Natural killer cell (primary cell): ENCODE results near the gene TMEM269. TPM values are rescaled to one million over a fixed set of nuclear protein-coding genes. Genes with fewer than 3 reads are reported as not detected.

ENCODE experiments used
- ATAC-seq, 3 donors: fragments of 150-1000 bp in 2 of 3; fragments of 200-7000 bp in 1 of 3; cut with Tn5 transposase; 1 replicate in 1 of 3; 2 replicates in 2 of 3; pipeline ENCODE4 v1.10.0; 2021; ENCODE audit warnings: mild to moderate bottlenecking in 2 of 3, moderate library complexity in 2 of 3
- DNase-seq, 2 donors: peaks; one replicate each; pipeline versions ENCODE4 v3.0.0 to v3.0.0-alpha.2; 2013 to 2021; ENCODE audit warnings: mixed read lengths in 1 of 2
- H3K27ac ChIP-seq: one replicate; pipeline ENCODE4 v1.5.1; 2013; ENCODE audit warnings: mild to moderate bottlenecking, low read length
- H3K27me3 ChIP-seq: one replicate; pipeline ENCODE4 v1.6.1; 2013; ENCODE audit warnings: low read length; ENCODE audit not compliant: control insufficient read depth, insufficient read depth
- H3K36me3 ChIP-seq: one replicate; pipeline ENCODE4 v1.6.1; 2013; ENCODE audit warnings: low read length; ENCODE audit not compliant: control insufficient read depth, insufficient read depth
- H3K4me1 ChIP-seq: one replicate; pipeline ENCODE4 v1.6.1; 2013; ENCODE audit warnings: low read length; ENCODE audit not compliant: control insufficient read depth, insufficient read depth
- H3K4me3 ChIP-seq: one replicate; pipeline ENCODE4 v1.5.1; 2013; ENCODE audit warnings: low read length
- H3K9me3 ChIP-seq: one replicate; pipeline ENCODE4 v1.6.1; 2013; ENCODE audit warnings: low read length; ENCODE audit not compliant: control insufficient read depth, insufficient read depth
- H3K27ac Mint-ChIP-seq, 2 donors: one replicate each; pipeline ENCODE4 v1.8.0; 2022; ENCODE audit warnings: mild to moderate bottlenecking in 2 of 2, mixed read lengths in 2 of 2, moderate library complexity in 1 of 2
- H3K27me3 Mint-ChIP-seq, 2 donors: one replicate each; pipeline ENCODE4 v1.8.0; 2022; ENCODE audit warnings: low read depth in 2 of 2, mixed read lengths in 2 of 2
- H3K36me3 Mint-ChIP-seq: one replicate; pipeline ENCODE4 v1.8.0; 2022; ENCODE audit warnings: mixed read lengths
- H3K4me1 Mint-ChIP-seq, 2 donors: one replicate each; pipeline ENCODE4 v1.8.0; 2022; ENCODE audit warnings: mixed read lengths in 2 of 2
- H3K4me3 Mint-ChIP-seq: one replicate; pipeline ENCODE4 v1.8.0; 2022; ENCODE audit warnings: mild to moderate bottlenecking, moderate library complexity, mixed read lengths
- H3K9me3 Mint-ChIP-seq, 2 donors: one replicate each; pipeline ENCODE4 v1.8.0; 2022; ENCODE audit warnings: mixed read lengths in 2 of 2
- WGBS: methylation state at CpG from one replicate; pipeline ENCODE4 v1.1.7; 2013; ENCODE audit warnings: missing lambda C conversion rate; ENCODE audit not compliant: insufficient coverage; 5-methylcytosine and 5-hydroxymethylcytosine counted together
- intact Hi-C: fragments of 100-400 bp; cut with micrococcal nuclease; formaldehyde crosslinking; loops from one replicate; pipeline ENCODE4 v1.14.2; 2022
- total RNA-seq, 4 donors: library from RNA; stranded (reverse); fragments of 120-200 nt in 1 of 4; gene quantifications; one replicate each; pipeline versions ENCODE4 v1.2.3 to v1.2.4, GENCODE V29; 2013 to 2022
- TF ChIP-seq, protein P1 (sequence below): fragments of 200-600 bp; IDR thresholded peaks from one replicate; pipeline ENCODE4 v1.8.0; 2022; ENCODE audit warnings: antibody characterized with exemption

The TMEM269 gene
- total RNA-seq, 3 donors from 2014 or later (not counting 1 experiment from before 2014, with no cell fraction given) = 0.18 to 1.4 (median 0.33) TPM

DNA sequence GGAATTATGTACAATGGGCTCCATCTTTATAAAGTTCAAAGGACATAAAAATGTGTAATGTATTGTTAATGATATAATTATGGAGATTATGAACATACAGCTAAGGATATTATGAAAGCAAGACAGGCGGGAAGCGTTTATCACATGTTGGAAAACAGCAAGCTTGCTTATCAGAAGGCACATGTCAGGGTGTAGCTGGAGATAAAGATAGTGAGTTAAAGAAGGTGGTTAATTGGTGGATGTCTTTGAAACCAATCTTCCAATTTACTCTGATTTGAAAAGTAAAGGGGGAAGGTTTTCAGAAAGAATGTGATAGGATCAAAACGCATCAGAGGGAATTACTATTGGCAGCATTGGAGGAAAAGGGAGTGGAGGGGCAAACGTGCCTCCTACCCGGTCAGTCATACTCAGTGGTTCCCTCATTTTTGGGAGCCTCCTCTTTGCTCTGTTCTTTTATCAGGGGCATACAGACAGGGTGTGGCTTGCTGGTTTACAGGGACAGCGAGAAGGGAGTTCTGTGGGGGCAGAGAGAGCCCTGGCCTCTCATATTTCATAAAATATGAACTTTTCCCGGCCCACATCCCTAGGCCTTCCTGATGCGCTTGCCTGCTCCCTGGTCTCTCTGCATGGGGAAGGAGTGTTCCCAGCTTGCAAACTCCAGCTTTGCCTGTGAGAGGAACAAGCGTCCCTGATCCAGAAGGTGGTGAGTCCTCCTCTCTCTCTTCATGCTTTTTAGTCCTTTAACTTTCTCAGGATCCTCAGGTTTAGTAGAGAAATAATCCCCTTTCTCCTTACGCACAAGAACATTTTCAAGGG is 40.5 kb downstream of the TMEM269 start:
- ATAC-seq (no peak), DNase-seq (no peak)
- no peak overlapping the region for H3K27ac Mint-ChIP-seq
- Histone ChIP-seq H3K36me3 (no peaks in the 10 kb centered on the region), H3K27me3 (no peaks in the 10 kb centered on the region), H3K27ac (no peak overlapping the region), H3K4me3 (no peak overlapping the region), H3K9me3 (no peaks in the 10 kb centered on the region), H3K4me1 (no peaks in the 10 kb centered on the region)
- H3K36me3 Mint-ChIP-seq = no peaks in the 10 kb centered on the region
- intact Hi-C loops = no loop called here
- H3K4me1 Mint-ChIP-seq = peaks cover 0 to 5% of the 10 kb centered on the region in 2 donors
- no peak overlapping the region for H3K4me3 Mint-ChIP-seq
- no peaks in the 10 kb centered on the region for H3K27me3 Mint-ChIP-seq
- no peaks in the 10 kb centered on the region for H3K9me3 Mint-ChIP-seq
- WGBS = 94% methylated on average over 9 of the region's 10 CpGs
- TF ChIP-seq, protein P1, sequence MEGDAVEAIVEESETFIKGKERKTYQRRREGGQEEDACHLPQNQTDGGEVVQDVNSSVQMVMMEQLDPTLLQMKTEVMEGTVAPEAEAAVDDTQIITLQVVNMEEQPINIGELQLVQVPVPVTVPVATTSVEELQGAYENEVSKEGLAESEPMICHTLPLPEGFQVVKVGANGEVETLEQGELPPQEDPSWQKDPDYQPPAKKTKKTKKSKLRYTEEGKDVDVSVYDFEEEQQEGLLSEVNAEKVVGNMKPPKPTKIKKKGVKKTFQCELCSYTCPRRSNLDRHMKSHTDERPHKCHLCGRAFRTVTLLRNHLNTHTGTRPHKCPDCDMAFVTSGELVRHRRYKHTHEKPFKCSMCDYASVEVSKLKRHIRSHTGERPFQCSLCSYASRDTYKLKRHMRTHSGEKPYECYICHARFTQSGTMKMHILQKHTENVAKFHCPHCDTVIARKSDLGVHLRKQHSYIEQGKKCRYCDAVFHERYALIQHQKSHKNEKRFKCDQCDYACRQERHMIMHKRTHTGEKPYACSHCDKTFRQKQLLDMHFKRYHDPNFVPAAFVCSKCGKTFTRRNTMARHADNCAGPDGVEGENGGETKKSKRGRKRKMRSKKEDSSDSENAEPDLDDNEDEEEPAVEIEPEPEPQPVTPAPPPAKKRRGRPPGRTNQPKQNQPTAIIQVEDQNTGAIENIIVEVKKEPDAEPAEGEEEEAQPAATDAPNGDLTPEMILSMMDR = no peak

- Histone ChIP-seq H3K4me1 (no peaks in the 10 kb centered on the region), H3K27ac (no peak overlapping the region), H3K9me3 (no peaks in the 10 kb centered on the region), H3K36me3 (no peaks in the 10 kb centered on the region), H3K4me3 (no peak overlapping the region), H3K27me3 (no peaks in the 10 kb centered on the region)
- Mint-ChIP-seq H3K9me3 (no peaks in the 10 kb centered on the region), H3K27ac (no peak overlapping the region), H3K36me3 (no peaks in the 10 kb centered on the region), H3K27me3 (no peaks in the 10 kb centered on the region), H3K4me1 (no peaks in the 10 kb centered on the region), H3K4me3 (no peak overlapping the region)
- TF ChIP-seq, protein P1 = no peak
- intact Hi-C loops = no loop called here
- ATAC-seq (no peak), DNase-seq (no peak)
- WGBS = 96% methylated on average over 17 of the region's 17 CpGs
These were observed 45.8 kb downstream of the TMEM269 start for GRCh38 chr1:42830631-42831030.

DNA sequence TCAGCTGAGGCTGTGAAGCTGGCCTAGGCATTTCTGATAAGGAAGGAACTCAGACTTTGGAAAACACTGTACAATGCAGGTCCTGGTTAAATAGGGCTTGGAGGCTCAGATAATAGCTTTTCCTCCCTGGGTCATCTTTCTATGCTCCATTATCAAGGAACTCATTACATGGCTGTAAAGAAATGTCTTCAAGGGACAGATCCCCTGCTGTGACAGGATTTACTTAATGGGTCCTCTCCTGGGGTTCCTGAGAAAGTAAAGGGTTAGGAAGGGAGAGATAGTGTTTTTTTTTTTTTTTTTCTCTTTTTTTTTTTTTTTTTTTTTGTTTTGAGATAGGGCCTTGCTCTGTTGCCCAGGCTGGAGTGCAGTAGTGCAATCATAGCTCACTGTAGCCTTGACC is 46.5 kb downstream of the TMEM269 start:
- H3K36me3 ChIP-seq = no peaks in the 10 kb centered on the region
- no peaks in the 10 kb centered on the region for H3K9me3 Mint-ChIP-seq
- no peak overlapping the region for H3K4me3 ChIP-seq
- no peak overlapping the region for H3K4me3 Mint-ChIP-seq
- no peak for ATAC-seq
- H3K27me3 ChIP-seq = no peaks in the 10 kb centered on the region
- H3K36me3 Mint-ChIP-seq = no peaks in the 10 kb centered on the region
- no peaks in the 10 kb centered on the region for H3K27me3 Mint-ChIP-seq
- TF ChIP-seq, protein P1 = no peak
- no peaks in the 10 kb centered on the region for H3K9me3 ChIP-seq
- no peak for DNase-seq
- H3K27ac Mint-ChIP-seq = no peak overlapping the region
- no peak overlapping the region for H3K27ac ChIP-seq
- intact Hi-C loops = no loop called here
- H3K4me1 ChIP-seq = no peaks in the 10 kb centered on the region
- no peaks in the 10 kb centered on the region for H3K4me1 Mint-ChIP-seq
